Stimulated activated CD8-positive, alpha-beta memory T cell treated with anti-CD3 and anti-CD28 coated beads, Interleukin-15, amount 100 ng/mL, for 24 hours (primary cell): Measurements from ENCODE around the gene CDH23.

ENCODE experiments used
- DNase-seq: peaks from one replicate; pipeline ENCODE4 v3.0.0-alpha.2; 2020; ENCODE audit warnings: low read depth

Gene CDH23

GRCh38 chr10:71819441-71819861 is 422.7 kb downstream of the CDH23 start:
- DNase-seq = no peak

- DNase-seq = no peak
Observed at GRCh38 chr10:71819985-71820384, 423.3 kb downstream of the CDH23 start.

GRCh38 chr10:71820966-71821365 is 424.2 kb downstream of the CDH23 start:
- no peak for DNase-seq

- DNase-seq = no peak
Observed at GRCh38 chr10:71821909-71822763, 425.4 kb downstream of the CDH23 start.

GRCh38 chr10:71823356-71823755 is 426.6 kb downstream of the CDH23 start:
- DNase-seq = no peak

- DNase-seq = no peak
Observed at GRCh38 chr10:71824333-71824732, 427.6 kb downstream of the CDH23 start.

GRCh38 chr10:71825217-71825616 is 428.5 kb downstream of the CDH23 start:
- no peak for DNase-seq

- DNase-seq = no peak
Observed at GRCh38 chr10:71827852-71828251, 431.1 kb downstream of the CDH23 start.

- DNase-seq = no peak
Observed at GRCh38 chr10:71828702-71829101, 432.0 kb downstream of the CDH23 start.

- no peak for DNase-seq
Observed at GRCh38 chr10:71829171-71829570, 432.5 kb downstream of the CDH23 start.

- no peak for DNase-seq
Observed at GRCh38 chr10:71829896-71830295, 433.2 kb downstream of the CDH23 start.

- no peak for DNase-seq
Observed at GRCh38 chr10:71830726-71831125, 434.0 kb downstream of the CDH23 start.

GRCh38 chr10:71831646-71832552 is 435.2 kb downstream of the CDH23 start:
- no peak for DNase-seq

- DNase-seq = no peak
Observed at GRCh38 chr10:71832967-71833366, 436.2 kb downstream of the CDH23 start.

GRCh38 chr10:71833451-71834342 is 437.0 kb downstream of the CDH23 start:
- no peak for DNase-seq

GRCh38 chr10:71834343-71834674 is 437.6 kb downstream of the CDH23 start:
- no peak for DNase-seq

GRCh38 chr10:71835671-71836595 is 439.2 kb downstream of the CDH23 start:
- no peak for DNase-seq

GRCh38 chr10:71836596-71836974 is 439.9 kb downstream of the CDH23 start:
- no peak for DNase-seq

- no peak for DNase-seq
Observed at GRCh38 chr10:71837098-71837827, 440.5 kb downstream of the CDH23 start.
